Embryonic facial prominence (tissue), 1 donor: ENCODE data around the gene SLC12A7.
"Not testable (repeated sequence)": the region's sequence is repeated elsewhere in the genome, so short reads cannot be mapped to it uniquely, and the experiment has no call there.

Experiments
- DNase-seq: peaks from one replicate; pipeline ENCODE4 v3.0.0-alpha.2; 2016; ENCODE audit errors: extremely low spot score

Gene SLC12A7

DNA sequence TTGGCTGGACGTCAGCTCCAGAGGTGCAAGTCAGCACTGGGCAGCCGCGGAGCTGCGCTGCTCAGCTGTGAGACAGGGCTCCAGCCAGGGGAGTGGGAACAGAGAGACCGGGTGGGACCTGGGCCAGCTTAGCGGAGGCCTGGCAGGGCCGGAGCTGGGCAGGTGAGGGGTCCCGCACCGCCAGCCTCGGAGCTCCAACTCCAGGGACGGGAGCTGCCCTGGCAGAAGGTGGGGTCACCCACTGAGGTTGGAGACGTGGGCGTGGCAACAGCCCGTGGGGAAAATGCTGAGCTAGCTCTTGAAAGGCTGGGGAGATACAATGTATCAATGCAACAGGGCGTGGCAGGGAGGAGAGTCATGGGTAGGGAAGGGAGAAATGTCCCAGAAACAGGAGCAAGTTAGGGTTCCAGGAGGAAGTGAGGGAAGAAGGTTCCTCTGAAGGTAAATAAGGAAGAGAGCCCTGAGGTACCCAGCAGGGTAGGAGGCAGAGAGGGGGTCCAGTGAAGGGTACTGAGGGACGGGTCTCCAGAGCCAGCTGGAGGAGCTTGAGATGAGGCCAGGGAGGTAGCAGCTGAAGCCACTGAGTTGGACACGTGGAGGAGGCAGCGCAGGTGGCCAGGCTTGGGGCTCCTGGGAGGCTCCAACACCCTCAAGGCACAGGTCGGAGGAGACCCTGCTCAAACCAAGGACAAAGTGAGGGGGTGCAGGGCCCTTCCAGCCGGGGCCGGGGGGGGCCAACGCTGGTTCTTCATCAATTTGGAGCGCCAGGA, 104.0 kb downstream of the SLC12A7 start:
- no peak for DNase-seq

DNA sequence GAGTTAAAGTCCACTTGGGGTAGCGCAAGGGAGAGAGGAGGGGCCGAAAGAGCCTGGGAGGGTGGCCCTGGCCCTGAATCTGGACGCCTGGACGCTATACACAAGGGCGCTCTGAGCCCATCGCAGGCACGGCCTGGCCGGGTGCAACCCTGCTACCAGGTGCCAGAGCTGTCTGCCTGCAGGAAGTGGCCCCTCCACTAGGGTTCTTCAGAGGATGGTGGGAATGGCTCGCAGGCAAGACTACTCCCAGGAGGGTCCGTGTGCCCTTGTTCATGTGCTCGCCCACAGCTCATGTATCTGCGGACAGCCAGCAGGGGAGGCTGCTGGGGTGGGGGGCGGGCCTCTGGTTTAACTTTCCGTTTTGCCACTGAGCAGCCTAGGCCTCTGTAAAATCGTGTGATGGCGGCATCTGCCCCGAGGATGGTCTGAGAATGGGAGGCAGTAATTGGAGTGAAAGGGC, 104.6 kb downstream of the SLC12A7 start:
- DNase-seq = no peak

DNA sequence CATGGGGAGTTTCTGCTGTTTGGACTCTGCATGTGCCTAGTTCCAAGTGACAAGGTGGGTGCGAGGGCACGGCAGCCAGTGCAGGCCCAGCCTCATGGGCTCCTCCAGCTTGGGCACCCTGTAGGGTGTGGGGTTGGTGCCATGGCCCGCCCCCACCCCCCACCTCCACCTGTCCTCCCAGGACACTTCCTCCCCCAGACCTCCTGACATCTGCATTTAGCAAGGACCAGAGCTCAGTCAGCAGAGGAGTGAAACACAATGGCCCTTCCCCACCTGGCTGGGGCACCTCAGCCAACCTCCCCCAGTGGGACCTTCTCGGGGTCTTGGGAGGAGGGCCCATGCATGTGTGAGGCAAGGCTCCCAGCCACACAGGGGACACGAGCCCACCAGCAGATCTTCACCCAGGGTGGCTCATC, 105.2 kb downstream of the SLC12A7 start:
- no peak for DNase-seq

DNA sequence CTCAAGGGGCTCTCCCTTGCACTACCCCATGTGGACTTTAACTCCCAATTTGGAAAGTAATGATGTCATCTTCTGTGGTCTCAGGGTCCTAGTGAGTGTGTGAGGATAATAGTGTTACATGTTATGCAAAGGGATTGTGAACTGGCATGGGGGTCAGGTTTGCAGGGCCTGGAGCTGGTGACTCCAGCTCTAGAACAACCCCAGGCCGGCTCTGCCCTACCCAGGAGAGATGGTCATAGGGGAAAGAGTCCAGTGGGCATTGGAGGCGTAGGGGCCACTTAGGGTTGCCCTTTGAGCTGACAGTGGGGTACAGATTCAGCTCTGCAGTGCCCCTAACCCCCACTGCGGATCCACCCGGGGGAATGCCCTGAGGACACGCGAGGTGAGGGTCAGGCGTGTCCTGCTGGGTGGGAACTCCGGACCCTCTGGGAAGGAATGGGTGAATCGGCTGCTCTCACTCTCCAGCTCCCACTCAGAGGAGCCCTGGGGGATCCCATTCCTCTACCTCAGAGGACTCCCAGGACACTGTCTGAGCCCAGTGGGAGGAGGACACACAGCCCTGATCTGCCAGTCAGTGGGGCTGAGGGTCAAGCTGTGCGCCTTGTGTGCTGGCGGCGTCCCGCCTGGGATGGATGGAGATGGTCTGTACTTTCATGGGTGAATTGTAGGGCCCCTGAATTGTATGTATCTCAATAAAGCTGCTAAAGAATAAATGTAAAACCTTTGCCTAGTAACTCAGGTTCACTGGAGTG, 105.8 kb downstream of the SLC12A7 start:
- no peak for DNase-seq

DNA sequence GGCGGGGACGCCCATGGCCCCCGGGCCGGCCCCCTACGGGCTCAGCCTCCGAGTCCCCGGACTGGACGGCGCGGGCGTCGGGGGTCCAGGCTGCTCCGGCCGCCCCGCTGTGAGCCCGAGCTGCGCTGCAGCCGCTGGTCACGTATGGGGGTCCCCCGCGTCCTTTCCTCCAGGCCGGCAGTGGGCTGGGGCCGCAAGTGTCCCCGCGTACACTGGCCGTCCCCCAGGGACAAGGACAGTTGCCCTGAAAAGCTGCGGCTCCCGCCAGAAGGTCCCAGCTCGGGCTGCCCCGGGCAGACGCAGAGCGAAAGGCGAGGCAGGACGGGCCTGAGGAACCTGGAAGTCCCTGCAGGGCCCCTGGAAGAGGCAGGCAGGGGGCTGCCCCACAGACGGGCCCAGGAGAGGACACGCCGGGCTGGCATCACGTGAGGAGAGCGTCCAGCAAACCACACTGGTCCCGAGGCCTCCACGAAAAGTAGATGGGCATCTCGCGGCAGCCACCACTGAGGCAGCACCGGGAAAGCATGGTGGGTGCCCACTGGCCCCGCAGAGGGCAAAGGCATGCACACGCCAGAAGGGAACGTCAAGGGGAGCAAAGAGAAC, 106.5 kb downstream of the SLC12A7 start:
- DNase-seq = no peak

DNA sequence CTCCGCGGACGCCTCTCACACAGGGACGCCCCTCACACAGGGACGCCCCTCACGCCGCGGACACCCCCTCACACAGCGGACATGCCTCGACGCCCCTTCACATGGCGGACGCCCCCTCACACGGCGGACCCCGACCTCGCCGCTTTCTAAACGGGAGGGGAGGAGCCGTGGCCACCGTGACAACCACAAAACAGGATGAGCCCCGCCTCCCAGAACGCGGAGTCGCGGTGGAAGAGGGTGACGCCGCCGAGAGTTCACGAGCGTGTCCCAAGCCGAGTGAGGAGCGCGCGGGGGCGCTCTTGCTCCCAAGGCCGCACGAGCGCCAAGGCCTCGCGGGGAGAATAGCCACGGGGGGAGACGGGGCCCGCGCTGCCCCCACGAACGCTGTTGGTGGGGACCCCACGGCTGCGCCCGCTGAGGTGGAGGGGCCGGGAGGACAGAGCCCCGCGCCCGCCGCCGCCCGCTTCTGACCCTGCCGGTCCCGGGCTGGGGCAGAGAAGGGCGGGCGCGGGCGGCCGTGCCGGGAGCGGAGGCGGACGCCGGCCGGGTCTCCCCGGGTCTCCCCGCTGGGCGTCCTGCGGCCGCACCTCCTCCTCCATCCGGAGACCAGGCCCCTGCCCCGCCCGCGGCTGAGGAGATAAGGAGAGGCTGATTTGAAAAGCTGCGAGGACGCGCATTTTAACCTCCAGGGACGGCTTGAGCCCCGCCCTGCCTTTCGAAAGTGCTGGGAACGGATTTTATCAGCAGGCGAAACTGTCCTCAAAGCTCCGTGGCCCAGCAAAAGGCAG, 107.2 kb downstream of the SLC12A7 start:
- DNase-seq = no peak

DNA sequence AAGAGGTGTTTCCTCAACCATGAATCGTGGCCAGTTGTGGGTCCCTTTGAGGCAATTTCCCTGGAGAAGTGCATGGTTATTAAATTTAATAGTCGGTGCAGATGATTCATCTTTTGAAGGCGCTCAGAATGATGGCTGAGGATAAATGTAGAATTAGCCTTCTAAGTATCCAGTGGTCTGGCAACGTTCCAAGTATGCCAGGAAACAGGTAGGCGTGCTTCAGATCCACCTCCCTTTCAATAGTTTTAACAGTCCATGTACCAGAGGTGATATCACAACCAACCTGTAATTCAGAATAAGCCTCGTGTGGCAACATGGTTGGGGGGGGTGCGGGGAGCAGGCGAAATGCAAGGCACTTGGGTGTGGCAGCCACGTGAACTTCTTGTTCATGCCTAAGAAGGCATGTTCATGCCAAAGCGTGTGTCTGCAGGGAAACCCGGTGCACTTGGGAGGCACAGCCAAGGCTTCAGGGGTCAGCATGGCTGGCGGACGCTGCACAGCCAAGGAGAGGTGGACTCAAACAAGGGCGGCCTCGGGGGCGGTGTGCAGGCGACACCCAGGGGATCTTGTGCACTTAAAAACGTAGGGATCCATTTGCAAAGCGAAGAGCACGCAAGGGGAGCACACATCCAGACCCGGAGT, 108.4 kb downstream of the SLC12A7 start:
- no peak for DNase-seq

DNA sequence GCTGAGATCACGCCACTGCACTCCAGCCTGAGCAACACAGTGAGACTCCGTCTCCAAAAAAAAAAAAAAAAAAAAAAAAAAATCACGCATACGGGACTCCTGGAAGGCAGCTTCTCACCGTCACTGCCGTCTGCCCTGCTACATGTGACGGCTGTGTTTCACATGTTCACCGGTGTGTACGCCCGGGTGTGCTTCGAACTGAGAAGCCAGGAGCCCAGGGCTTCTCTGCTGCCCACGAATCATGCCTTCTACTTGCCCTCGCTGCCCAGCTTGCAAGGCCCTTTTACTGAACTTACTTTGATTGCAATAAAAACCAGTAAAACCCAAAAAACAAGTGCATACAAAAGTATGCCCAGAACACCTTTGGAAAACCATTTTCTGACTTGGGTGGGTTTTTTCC, 109.0 kb downstream of the SLC12A7 start:
- DNase-seq = no peak

DNA sequence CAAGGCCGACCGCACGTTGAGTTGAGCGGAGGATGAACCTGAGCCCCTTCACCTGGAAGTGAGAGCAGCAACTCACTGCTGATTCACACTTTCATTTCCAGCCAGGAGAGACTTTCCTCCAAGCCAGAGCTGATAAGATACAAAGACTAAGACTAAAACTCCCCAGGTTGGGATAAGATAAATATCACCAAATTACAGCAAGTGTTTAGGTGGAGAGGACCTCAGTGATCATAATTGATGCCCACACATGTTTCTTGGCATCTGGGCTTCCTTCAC, 109.7 kb downstream of the SLC12A7 start:
- DNase-seq = no peak

DNA sequence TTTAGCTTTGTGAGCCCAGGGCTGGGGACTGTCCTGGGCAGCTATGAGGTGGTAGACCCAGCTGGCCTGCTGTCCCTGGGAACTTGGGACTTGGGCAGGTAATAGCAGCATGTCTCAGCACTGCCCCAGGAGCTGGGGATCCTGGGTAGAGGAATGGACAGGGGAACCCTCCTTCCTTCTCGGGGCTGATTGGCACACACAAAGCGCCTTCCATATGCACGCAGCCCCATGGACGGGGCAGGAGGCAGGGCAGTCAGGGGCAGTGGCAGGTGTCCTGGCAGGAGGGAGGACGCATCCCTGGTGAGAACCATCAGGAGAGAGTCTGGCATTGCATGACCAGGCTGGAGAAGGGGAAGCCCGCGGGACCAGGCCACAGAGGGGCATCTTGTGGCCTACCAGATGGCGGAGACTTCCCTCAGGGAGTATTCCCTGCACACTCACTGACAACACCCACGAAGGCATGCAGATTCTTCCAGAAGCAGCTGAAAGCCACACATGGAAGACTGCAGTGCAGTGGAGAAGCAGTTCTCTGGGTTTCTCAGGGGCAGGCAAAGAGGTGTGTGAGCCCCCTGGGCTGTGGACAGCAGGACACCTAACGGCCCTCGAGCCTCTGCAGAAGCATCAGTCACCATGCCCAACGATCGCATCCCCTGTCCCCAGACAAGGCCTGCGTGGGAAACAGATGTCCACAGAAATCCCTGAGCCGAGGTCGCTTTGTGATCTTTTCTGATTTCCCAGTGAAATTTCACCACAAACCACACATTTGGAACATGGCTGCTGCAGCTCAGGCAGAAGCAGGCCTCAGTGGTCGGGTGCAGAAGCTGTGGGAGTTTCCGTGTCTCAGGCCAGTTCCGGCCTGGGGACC, 110.2 kb downstream of the SLC12A7 start:
- no peak for DNase-seq

DNA sequence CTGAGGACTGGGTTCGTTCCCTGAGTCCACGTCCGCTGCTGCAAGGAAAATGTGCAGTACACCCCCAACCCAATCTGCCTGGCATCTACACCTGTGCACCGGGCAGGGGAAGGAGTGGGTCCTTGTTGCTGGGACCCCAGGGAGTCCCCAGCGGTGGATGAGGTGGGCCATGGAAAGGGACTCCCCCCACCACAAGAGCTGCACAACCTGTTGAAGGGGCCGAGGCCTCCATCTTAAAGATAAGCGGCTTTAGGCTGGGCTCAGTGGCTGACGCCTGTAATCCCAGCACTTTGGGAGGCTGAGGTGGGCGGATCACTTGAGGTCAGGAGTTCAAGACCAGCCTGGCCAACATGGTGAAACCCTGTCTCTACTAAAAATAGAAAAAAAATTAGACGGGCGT, 111.0 kb downstream of the SLC12A7 start:
- DNase-seq = not testable (repeated sequence)
